H9 (cell line): ENCODE measurements around the gene OLFM1. TPM values are rescaled to one million over a fixed set of nuclear protein-coding genes. Genes with fewer than 3 reads are reported as not detected.
A peak's percentile ranks its signal among the peaks of the same experiment; 100 is the strongest.

Experiments
- DNase-seq: peaks from one replicate; pipeline ENCODE4 v3.0.0-alpha.2; 2017
- H2AFZ ChIP-seq: one replicate; pipeline ENCODE4 v1.6.1; 2013; ENCODE audit warnings: mild to moderate bottlenecking, low read length, control low read depth, moderate library complexity
- H2AK5ac ChIP-seq: 2 replicates; pipeline ENCODE4 v1.6.1; 2013; ENCODE audit warnings: low read length, control low read depth, mixed read lengths; ENCODE audit not compliant: insufficient read length
- H2BK120ac ChIP-seq: one replicate; pipeline ENCODE4 v1.6.1; 2013; ENCODE audit warnings: low read depth, mild to moderate bottlenecking, low read length, control low read depth, inconsistent platforms; ENCODE audit not compliant: poor library complexity, severe bottlenecking
- H2BK12ac ChIP-seq: 2 replicates; pipeline ENCODE4 v1.6.1; 2013; ENCODE audit warnings: low read length, control low read depth, mixed read lengths, low read depth; ENCODE audit not compliant: insufficient read length
- H2BK15ac ChIP-seq: 2 replicates; pipeline ENCODE4 v1.6.1; 2013; ENCODE audit warnings: low read depth, low read length, control low read depth
- H2BK20ac ChIP-seq: one replicate; pipeline ENCODE4 v1.6.1; 2013; ENCODE audit warnings: low read depth, mild to moderate bottlenecking, low read length, control low read depth, inconsistent platforms; ENCODE audit not compliant: poor library complexity, severe bottlenecking
- H2BK5ac ChIP-seq: 2 replicates; pipeline ENCODE4 v1.6.1; 2013; ENCODE audit warnings: low read length, control low read depth, mixed read lengths; ENCODE audit not compliant: insufficient read length
- H3K14ac ChIP-seq: 2 replicates; pipeline ENCODE4 v1.6.1; 2013; ENCODE audit warnings: low read length, control low read depth; ENCODE audit not compliant: insufficient read depth
- H3K18ac ChIP-seq: 2 replicates; pipeline ENCODE4 v1.6.1; 2013; ENCODE audit warnings: low read depth, mild to moderate bottlenecking, mixed read lengths, low read length, control low read depth; ENCODE audit not compliant: insufficient read length
- H3K23ac ChIP-seq: 2 replicates; pipeline ENCODE4 v1.6.1; 2013; ENCODE audit warnings: low read length, control low read depth, mixed read lengths, low read depth; ENCODE audit not compliant: insufficient read length
- H3K23me2 ChIP-seq: 2 replicates; pipeline ENCODE4 v1.6.1; 2013; ENCODE audit warnings: low read depth, mild to moderate bottlenecking, mixed read lengths, low read length, control low read depth; ENCODE audit not compliant: insufficient read length, poor library complexity, severe bottlenecking
- H3K27ac ChIP-seq: 2 replicates; pipeline ENCODE4 v1.5.1; 2013; ENCODE audit warnings: low read length, control low read depth, mixed read lengths, low read depth; ENCODE audit not compliant: insufficient read length
- H3K27me3 ChIP-seq: 2 replicates; pipeline ENCODE4 v1.6.1; 2013; ENCODE audit warnings: low read length, control low read depth, inconsistent platforms; ENCODE audit not compliant: insufficient read depth
- H3K4ac ChIP-seq: 2 replicates; pipeline ENCODE4 v1.6.1; 2013; ENCODE audit warnings: low read depth, mild to moderate bottlenecking, control low read depth, inconsistent platforms, low read length, moderate library complexity
- H3K4me1 ChIP-seq: 2 replicates; pipeline ENCODE4 v1.6.1; 2013; ENCODE audit warnings: low read length, control low read depth, inconsistent platforms; ENCODE audit not compliant: insufficient read depth
- H3K4me2 ChIP-seq: 2 replicates; pipeline ENCODE4 v1.6.1; 2013; ENCODE audit warnings: low read length, control low read depth, mixed read lengths; ENCODE audit not compliant: insufficient read length, insufficient read depth
- H3K56ac ChIP-seq: 2 replicates; pipeline ENCODE4 v1.6.1; 2013; ENCODE audit warnings: low read depth, mild to moderate bottlenecking, mixed read lengths, low read length, control low read depth; ENCODE audit not compliant: insufficient read length
- H3K79me1 ChIP-seq: 2 replicates; pipeline ENCODE4 v1.6.1; 2013; ENCODE audit warnings: low read depth, mild to moderate bottlenecking, moderate library complexity, low read length, control low read depth, inconsistent platforms; ENCODE audit not compliant: insufficient read depth, poor library complexity, severe bottlenecking
- H3K79me2 ChIP-seq: 2 replicates; pipeline ENCODE4 v1.6.1; 2013; ENCODE audit warnings: low read length, control low read depth, inconsistent platforms; ENCODE audit not compliant: insufficient read depth
- H3K9ac ChIP-seq: 2 replicates; pipeline ENCODE4 v1.6.1; 2013; ENCODE audit warnings: low read length, control low read depth, mixed read lengths; ENCODE audit not compliant: insufficient read length; ENCODE audit errors: extremely low read depth
- H3K9me3 ChIP-seq: one replicate; pipeline ENCODE4 v1.6.1; 2013; ENCODE audit warnings: low read depth, low read length, inconsistent platforms; ENCODE audit not compliant: control insufficient read depth
- H3T11ph ChIP-seq: one replicate; pipeline ENCODE4 v1.6.1; 2013; ENCODE audit warnings: mild to moderate bottlenecking, low read length, control low read depth, inconsistent platforms
- H4K20me1 ChIP-seq: one replicate; pipeline ENCODE4 v1.6.1; 2013; ENCODE audit not compliant: control insufficient read depth, insufficient read length, insufficient read depth
- H4K5ac ChIP-seq: 2 replicates; pipeline ENCODE4 v1.6.1; 2013; ENCODE audit warnings: low read depth, mild to moderate bottlenecking, mixed read lengths, low read length, control low read depth; ENCODE audit not compliant: insufficient read length
- H4K8ac ChIP-seq: replicated peaks from 2 replicates; pipeline ENCODE4 v1.6.1; 2013; ENCODE audit warnings: low read length, control low read depth, mixed read lengths, low read depth; ENCODE audit not compliant: insufficient read length
- H4K91ac ChIP-seq: 2 replicates; pipeline ENCODE4 v1.6.1; 2013; ENCODE audit warnings: low read depth, mild to moderate bottlenecking, moderate library complexity, mixed read lengths, low read length, control low read depth; ENCODE audit not compliant: insufficient read length
- H3K27ac Mint-ChIP-seq, 3 experiments: 2 replicates in 2 of 3; 3 replicates in 1 of 3; pipeline ENCODE4 v1.8.0; 2020 to 2021; ENCODE audit warnings: mixed read lengths in 3 of 3, mild to moderate bottlenecking in 1 of 3, moderate library complexity in 1 of 3
- H3K27me3 Mint-ChIP-seq: 2 replicates; pipeline ENCODE4 v1.8.0; 2021; ENCODE audit warnings: low read depth, mild to moderate bottlenecking, moderate library complexity, mixed read lengths
- H3K36me3 Mint-ChIP-seq, 3 experiments: 2 replicates in 2 of 3; 3 replicates in 1 of 3; pipeline ENCODE4 v1.8.0; 2020 to 2021; ENCODE audit warnings: low read depth in 3 of 3, mixed read lengths in 3 of 3; ENCODE audit not compliant: insufficient read depth in 1 of 3
- H3K4me1 Mint-ChIP-seq, 2 experiments: 2 replicates each; pipeline ENCODE4 v1.8.0; 2020; ENCODE audit warnings: mixed read lengths in 2 of 2
- H3K4me3 Mint-ChIP-seq, 2 experiments: 2 replicates in 1 of 2; 3 replicates in 1 of 2; pipeline ENCODE4 v1.8.0; 2020 to 2021; ENCODE audit warnings: mild to moderate bottlenecking in 2 of 2, mixed read lengths in 2 of 2, moderate library complexity in 1 of 2
- H3K9me3 Mint-ChIP-seq, 2 experiments: 2 replicates in 1 of 2; 3 replicates in 1 of 2; pipeline ENCODE4 v1.8.0; 2020; ENCODE audit warnings: mild to moderate bottlenecking in 2 of 2, mixed read lengths in 2 of 2, moderate library complexity in 1 of 2
- WGBS: extraction: QIAGEN DNeasy Blood & Tissue Kit; methylation state at CpG from one replicate; pipeline ENCODE4 v1.1.7; 2013; ENCODE audit warnings: missing lambda C conversion rate, low lambda C conversion rate, mixed read lengths; ENCODE audit not compliant: insufficient read length; ENCODE audit errors: extremely low coverage; 5-methylcytosine and 5-hydroxymethylcytosine counted together
- total RNA-seq: library from RNA; stranded (reverse); gene quantifications from 2 replicates; pipeline ENCODE4 v1.2.1, GENCODE V29; 2021
- TF ChIP-seq, protein P1 (sequence below): fragments of 200-600 bp; sonication (generic); conservative IDR thresholded peaks from 3 replicates; pipeline ENCODE4 v1.8.0; 2021; ENCODE audit warnings: antibody characterized with exemption, mild to moderate bottlenecking

OLFM1 gene
- total RNA-seq, 1 experiment from 2014 or later = 34.1 TPM

DNA sequence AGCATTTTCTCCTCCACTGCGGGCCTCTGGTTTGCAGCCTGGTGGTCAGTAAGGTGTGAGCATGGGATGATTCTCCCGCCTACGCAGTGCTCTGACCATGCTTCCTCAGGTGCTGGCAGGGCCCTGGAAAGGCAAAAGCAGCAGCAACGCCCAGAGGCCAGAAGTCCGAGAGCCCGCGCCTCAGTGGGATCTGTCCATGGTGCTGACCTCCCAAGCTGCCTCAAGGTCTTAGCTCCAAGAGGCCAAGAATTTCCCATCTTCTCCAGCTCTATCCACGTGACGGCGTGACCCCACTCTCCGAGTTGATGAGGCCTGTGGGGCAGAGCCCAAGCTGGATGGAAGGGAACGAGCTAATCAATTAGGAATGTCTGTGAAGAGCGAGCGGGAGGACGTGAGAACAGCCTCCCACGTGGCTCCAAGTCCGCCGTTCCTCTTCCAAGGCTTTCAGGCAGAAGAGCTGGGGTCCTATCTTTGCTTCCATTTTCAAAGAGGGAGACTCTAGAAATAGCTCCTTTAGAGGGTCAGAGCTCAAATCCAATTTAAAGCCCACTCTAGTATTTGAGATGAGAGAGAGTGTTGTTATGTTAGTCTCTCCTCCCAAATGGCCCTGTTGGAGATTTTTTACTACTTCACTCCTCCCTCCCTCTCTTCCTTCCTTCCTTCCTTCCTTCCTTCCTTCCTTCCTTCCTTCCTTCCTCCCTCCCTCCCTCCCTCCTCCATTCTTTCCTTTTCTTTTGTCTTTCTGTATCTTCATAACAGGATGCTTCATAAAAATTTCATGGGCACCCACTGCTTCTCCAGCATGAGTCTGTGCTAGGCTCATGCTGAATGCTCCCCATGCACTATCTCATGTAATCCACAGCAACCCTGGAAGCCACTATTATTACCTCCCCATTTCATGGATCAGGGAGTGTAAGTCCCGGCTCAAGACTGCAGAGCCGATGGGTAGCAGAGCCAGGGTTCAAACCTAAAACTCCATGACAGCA lies 69.3 kb downstream of the OLFM1 start:
- no peak overlapping the region for H4K5ac ChIP-seq
- no peaks in the 10 kb centered on the region for H3K23me2 ChIP-seq
- H3K79me2 ChIP-seq = no peaks in the 10 kb centered on the region
- peak; percentile 92 for DNase-seq
- H4K20me1 ChIP-seq = no peaks in the 10 kb centered on the region
- no peaks in the 10 kb centered on the region for H3K79me1 ChIP-seq
- TF ChIP-seq, protein P1, sequence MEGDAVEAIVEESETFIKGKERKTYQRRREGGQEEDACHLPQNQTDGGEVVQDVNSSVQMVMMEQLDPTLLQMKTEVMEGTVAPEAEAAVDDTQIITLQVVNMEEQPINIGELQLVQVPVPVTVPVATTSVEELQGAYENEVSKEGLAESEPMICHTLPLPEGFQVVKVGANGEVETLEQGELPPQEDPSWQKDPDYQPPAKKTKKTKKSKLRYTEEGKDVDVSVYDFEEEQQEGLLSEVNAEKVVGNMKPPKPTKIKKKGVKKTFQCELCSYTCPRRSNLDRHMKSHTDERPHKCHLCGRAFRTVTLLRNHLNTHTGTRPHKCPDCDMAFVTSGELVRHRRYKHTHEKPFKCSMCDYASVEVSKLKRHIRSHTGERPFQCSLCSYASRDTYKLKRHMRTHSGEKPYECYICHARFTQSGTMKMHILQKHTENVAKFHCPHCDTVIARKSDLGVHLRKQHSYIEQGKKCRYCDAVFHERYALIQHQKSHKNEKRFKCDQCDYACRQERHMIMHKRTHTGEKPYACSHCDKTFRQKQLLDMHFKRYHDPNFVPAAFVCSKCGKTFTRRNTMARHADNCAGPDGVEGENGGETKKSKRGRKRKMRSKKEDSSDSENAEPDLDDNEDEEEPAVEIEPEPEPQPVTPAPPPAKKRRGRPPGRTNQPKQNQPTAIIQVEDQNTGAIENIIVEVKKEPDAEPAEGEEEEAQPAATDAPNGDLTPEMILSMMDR = peak; percentile 23; the same call in 1 of the 3 replicates
- no peak overlapping the region for H2AK5ac ChIP-seq
- WGBS = no CpG with 5 or more reads among the region's 20 CpGs
- no peak overlapping the region for H3K18ac ChIP-seq
- no peak overlapping the region for H2BK12ac ChIP-seq
- no peak overlapping the region for H2BK120ac ChIP-seq
- H3K56ac ChIP-seq = no peak overlapping the region
- no peak overlapping the region for H2AFZ ChIP-seq
- no peak overlapping the region for H3K4me2 ChIP-seq
- H2BK20ac ChIP-seq = no peak overlapping the region
- no peaks in the 10 kb centered on the region for H3K27me3 ChIP-seq
- H3K14ac ChIP-seq = no peak overlapping the region
- H3K23ac ChIP-seq = no peak overlapping the region
- Mint-ChIP-seq H3K9me3 (peaks cover 0 to under 1% of the 10 kb centered on the region in 2 experiments; a peak in 1 of 5 replicates), H3K36me3 (no peaks in the 10 kb centered on the region; a peak in 1 of 7 replicates), H3K4me3 (no peak overlapping the region), H3K27me3 (peaks cover 58% of the 10 kb centered on the region), H3K4me1 (peaks cover 16% of the 10 kb centered on the region in 2 experiments), H3K27ac (no peak overlapping the region)
- no peak overlapping the region for H2BK5ac ChIP-seq
- no peak overlapping the region for H3K9ac ChIP-seq
- no peak overlapping the region for H3T11ph ChIP-seq
- H4K8ac ChIP-seq = no peak overlapping the region
- no peak overlapping the region for H3K4ac ChIP-seq
- H4K91ac ChIP-seq = no peak overlapping the region
- H3K4me1 ChIP-seq = no peaks in the 10 kb centered on the region
- no peak overlapping the region for H2BK15ac ChIP-seq
- H3K9me3 ChIP-seq = no peaks in the 10 kb centered on the region
- no peak overlapping the region for H3K27ac ChIP-seq
